ENCODE measurements around the gene CD300LF. TPM values are rescaled to one million over a fixed set of nuclear protein-coding genes. Genes with fewer than 3 reads are reported as not detected.

CD300LF gene
- total and polyA plus RNA-seq, 10 of the 15 experiments (the other 5 are each of a cell fraction or from before 2014, with no cell fraction given) = 0.15 TPM; not detected in 9

GRCh38 chr17:74713171-74713755, 540 bp upstream of the CD300LF start:
- in situ Hi-C loops (cut with MboI) = no loop called here
- DNase-seq (ENCODE audit: low read depth, low spot score) (no peak), FAIRE-seq (no peak), ATAC-seq (no peak)
- no peak overlapping the region for H3K9ac ChIP-seq (ENCODE audit: control insufficient read depth, insufficient read depth, low read length)
- ChIA-PET POLR2A (interaction anchor here (0.7 kb wide), 1 partner anchor 96 kb away, joined by 3 read pairs; no protein-coding TSS in a partner anchor), SMC1A (ENCODE audit: uncharacterized antibody, unreplicated experiment) (no interaction called here), CTCF (interaction anchor here (1.5 kb wide), 1 partner anchor 56 kb away, joined by 5 read pairs; no protein-coding TSS in a partner anchor), RAD21 (ENCODE audit: unreplicated experiment) (no interaction called here)
- H3K4me2 ChIP-seq (ENCODE audit: control insufficient read depth, insufficient read depth) = no peak overlapping the region
- H3K4me3 ChIP-seq = no peak overlapping the region
- peaks cover 2 to 3% of the 10 kb centered on the region in 2 experiments; a peak in 1 of 4 replicates for H3K27me3 ChIP-seq (replicated peaks in 1 of 2; ENCODE audit: control insufficient read depth in 2 of 2, insufficient read depth in 2 of 2, low read length in 1 of 2)
- no TSS peak for BruUV-seq (replicated peaks)
- H3K27ac ChIP-seq (ENCODE audit: control insufficient read depth, insufficient read depth) = no peak overlapping the region
- H4K20me1 ChIP-seq (ENCODE audit: control insufficient read depth, insufficient read depth) = no peaks in the 10 kb centered on the region
- WGBS (ENCODE audit: insufficient coverage, insufficient replicate concordance, low lambda C conversion rate, missing lambda C conversion rate) = 36% methylated on average over 12 of the region's 12 CpGs
- H2AFZ ChIP-seq (ENCODE audit: control insufficient read depth, low read depth, low read length) = no peak overlapping the region
- intact Hi-C loops (cut with micrococcal nuclease; ENCODE audit: unreplicated experiment) = no loop called here
- no peaks in the 10 kb centered on the region for H3K79me2 ChIP-seq (ENCODE audit: control insufficient read depth, insufficient read depth, low read length)
- H3K36me3 ChIP-seq (ENCODE audit: control insufficient read depth in 2 of 2, insufficient read depth in 2 of 2, low read length in 1 of 2) = no peaks in the 10 kb centered on the region
- peaks cover 3% of the 10 kb centered on the region for H3K4me1 ChIP-seq (ENCODE audit: control insufficient read depth, insufficient read depth, low read length)
- no peaks in the 10 kb centered on the region for H3K9me3 ChIP-seq (replicated peaks; ENCODE audit: control insufficient read depth, insufficient read depth, low read length)
- no peak for TF ChIP-seq EZH2 (IDR thresholded peaks at IDR 0.05; ENCODE audit: borderline replicate concordance, control insufficient read depth, low read depth, low read length)

GRCh38 chr17:74712301-74712700, 422 bp downstream of the CD300LF start:
- H4K20me1 ChIP-seq (ENCODE audit: control insufficient read depth, insufficient read depth) = no peaks in the 10 kb centered on the region
- CTCF ChIA-PET = interaction anchor here (1.5 kb wide), 1 partner anchor 55 kb away, joined by 5 read pairs; no protein-coding TSS in a partner anchor
- DNase-seq (ENCODE audit: low read depth, low spot score) = no peak
- no peak for FAIRE-seq
- no peaks in the 10 kb centered on the region for H3K9me3 ChIP-seq (replicated peaks; ENCODE audit: control insufficient read depth, insufficient read depth, low read length)
- H3K4me3 ChIP-seq = no peak overlapping the region
- RAD21 ChIA-PET (ENCODE audit: unreplicated experiment) = no interaction called here
- no peaks in the 10 kb centered on the region for H3K36me3 ChIP-seq (ENCODE audit: control insufficient read depth in 2 of 2, insufficient read depth in 2 of 2, low read length in 1 of 2)
- H3K27me3 ChIP-seq (replicated peaks in 1 of 2; ENCODE audit: control insufficient read depth in 2 of 2, insufficient read depth in 2 of 2, low read length in 1 of 2) = peaks cover 2 to 3% of the 10 kb centered on the region in 2 experiments; a peak in 1 of 4 replicates
- H3K9ac ChIP-seq (ENCODE audit: control insufficient read depth, insufficient read depth, low read length) = no peak overlapping the region
- SMC1A ChIA-PET (ENCODE audit: uncharacterized antibody, unreplicated experiment) = no interaction called here
- no peaks in the 10 kb centered on the region for H3K79me2 ChIP-seq (ENCODE audit: control insufficient read depth, insufficient read depth, low read length)
- intact Hi-C loops (cut with micrococcal nuclease; ENCODE audit: unreplicated experiment) (no loop called here), in situ Hi-C loops (cut with MboI) (no loop called here)
- POLR2A ChIA-PET = no interaction called here
- no peak overlapping the region for H3K4me2 ChIP-seq (ENCODE audit: control insufficient read depth, insufficient read depth)
- TF ChIP-seq CREB1 (IDR thresholded peaks at IDR 0.05; ENCODE audit: low read depth) = no peak
- TF ChIP-seq CBX5 (IDR thresholded peaks at IDR 0.05; ENCODE audit: low read depth) = no peak
- TF ChIP-seq EZH2 (IDR thresholded peaks at IDR 0.05; ENCODE audit: borderline replicate concordance, control insufficient read depth, low read depth, low read length) = no peak
- no peak for TF ChIP-seq KAT2A (conservative IDR thresholded peaks at IDR 0.05; ENCODE audit: control insufficient read depth, low read depth, low read length)
- no peak for TF ChIP-seq E4F1 (IDR thresholded peaks at IDR 0.05; ENCODE audit: borderline replicate concordance, partially characterized antibody)
- TF ChIP-seq HCFC1 (IDR thresholded peaks at IDR 0.05; ENCODE audit: low read length) = no peak
- no peak for TF ChIP-seq SPI1 (IDR thresholded peaks at IDR 0.05; ENCODE audit: borderline replicate concordance, insufficient read depth, low read depth, low read length)
- TF ChIP-seq GATAD2B (conservative IDR thresholded peaks at IDR 0.05; ENCODE audit: low read depth) = no peak
- no peak for TF ChIP-seq CTCF (IDR thresholded peaks at IDR 0.05 in 2 of 3, conservative IDR thresholded peaks at IDR 0.05 in 1 of 3; ENCODE audit: control insufficient read depth in 2 of 3, extremely low read depth in 1 of 3, insufficient read depth in 1 of 3, low read depth in 3 of 3, low read length in 3 of 3)
- no peak overlapping the region for H3K27ac ChIP-seq (ENCODE audit: control insufficient read depth, insufficient read depth)
- H2AFZ ChIP-seq (ENCODE audit: control insufficient read depth, low read depth, low read length) = no peak overlapping the region
- 49% methylated on average over 7 of the region's 7 CpGs for WGBS (ENCODE audit: insufficient coverage, insufficient replicate concordance, low lambda C conversion rate, missing lambda C conversion rate)
- peaks cover 3% of the 10 kb centered on the region for H3K4me1 ChIP-seq (ENCODE audit: control insufficient read depth, insufficient read depth, low read length)
- no TSS peak for BruUV-seq (replicated peaks)
- ATAC-seq = no peak
